Measurements from ENCODE around the gene FMNL1.

Gene FMNL1

DNA sequence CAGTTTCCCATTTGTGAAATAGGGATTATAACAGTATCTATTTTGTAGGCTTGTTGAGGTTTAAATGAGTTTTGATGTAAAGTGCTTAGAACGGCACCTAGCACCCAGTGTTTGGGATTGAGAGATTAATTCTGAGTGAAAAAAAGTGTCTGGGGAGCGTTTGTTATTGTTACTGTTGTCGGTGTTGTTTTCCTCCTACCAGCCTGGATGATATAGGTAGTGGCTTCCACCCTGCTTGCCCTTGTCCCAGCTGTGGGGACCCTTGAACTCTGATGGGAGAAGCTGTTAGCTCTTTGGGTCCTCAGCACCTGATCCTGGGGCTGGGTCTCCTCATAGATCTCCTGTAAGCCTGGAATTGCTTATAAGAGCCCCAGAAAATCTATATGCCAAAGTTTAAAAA is 4.9 kb downstream of the FMNL1 start:
- TF ChIP-seq, protein P1, sequence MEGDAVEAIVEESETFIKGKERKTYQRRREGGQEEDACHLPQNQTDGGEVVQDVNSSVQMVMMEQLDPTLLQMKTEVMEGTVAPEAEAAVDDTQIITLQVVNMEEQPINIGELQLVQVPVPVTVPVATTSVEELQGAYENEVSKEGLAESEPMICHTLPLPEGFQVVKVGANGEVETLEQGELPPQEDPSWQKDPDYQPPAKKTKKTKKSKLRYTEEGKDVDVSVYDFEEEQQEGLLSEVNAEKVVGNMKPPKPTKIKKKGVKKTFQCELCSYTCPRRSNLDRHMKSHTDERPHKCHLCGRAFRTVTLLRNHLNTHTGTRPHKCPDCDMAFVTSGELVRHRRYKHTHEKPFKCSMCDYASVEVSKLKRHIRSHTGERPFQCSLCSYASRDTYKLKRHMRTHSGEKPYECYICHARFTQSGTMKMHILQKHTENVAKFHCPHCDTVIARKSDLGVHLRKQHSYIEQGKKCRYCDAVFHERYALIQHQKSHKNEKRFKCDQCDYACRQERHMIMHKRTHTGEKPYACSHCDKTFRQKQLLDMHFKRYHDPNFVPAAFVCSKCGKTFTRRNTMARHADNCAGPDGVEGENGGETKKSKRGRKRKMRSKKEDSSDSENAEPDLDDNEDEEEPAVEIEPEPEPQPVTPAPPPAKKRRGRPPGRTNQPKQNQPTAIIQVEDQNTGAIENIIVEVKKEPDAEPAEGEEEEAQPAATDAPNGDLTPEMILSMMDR (IDR thresholded peaks at IDR 0.05; ENCODE audit: low read depth, low read length, missing control alignments): no peak
- H3K4me3 ChIP-seq (ENCODE audit: low read depth, low read length): peak overlapping the region; percentile 84
- DNase-seq (ENCODE audit: low read depth): no peak

DNA sequence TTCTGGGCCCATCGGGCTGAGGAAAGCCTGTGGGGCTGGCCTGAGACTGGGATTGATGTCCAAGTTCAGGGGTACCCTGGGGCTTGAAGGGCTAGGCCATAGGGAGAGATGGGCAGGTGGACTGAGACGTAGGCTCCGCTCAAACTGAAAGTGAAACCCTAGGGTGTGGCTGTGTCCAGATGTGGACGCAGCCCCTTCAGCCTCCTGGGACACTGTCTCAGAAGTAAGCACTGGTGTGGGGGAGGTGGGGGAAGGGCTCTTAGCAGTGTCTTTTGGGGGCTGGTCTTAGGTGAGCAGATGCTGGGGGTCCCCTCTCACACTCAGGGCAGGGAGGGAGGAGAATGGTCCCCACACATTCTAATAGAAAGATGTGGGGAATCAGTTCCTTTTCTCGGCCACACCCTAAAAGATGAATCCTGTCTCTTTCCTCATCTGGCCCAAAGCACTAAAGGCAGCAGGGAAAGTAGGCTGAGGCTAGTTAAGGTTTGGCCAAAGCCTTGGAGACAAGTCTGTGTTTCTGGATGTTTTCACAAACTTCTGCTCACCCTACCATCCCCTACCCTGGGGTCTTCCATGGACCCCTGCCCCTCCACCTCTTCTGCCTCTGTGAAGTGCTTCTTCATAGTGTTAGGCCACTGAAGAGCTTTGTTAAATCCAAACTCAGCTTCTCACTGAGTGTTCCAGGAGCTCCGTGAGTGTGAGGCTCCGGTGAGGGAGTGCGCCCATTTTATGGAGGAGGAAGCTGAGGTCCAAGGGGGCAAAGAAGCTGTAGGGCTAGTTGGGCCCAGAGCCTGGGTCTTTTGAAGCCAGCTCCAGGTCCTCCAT is 5.6 kb downstream of the FMNL1 start:
- H3K4me3 ChIP-seq (ENCODE audit: low read depth, low read length): peak overlapping the region; percentile 84
- TF ChIP-seq, protein P1 (IDR thresholded peaks at IDR 0.05; ENCODE audit: low read depth, low read length, missing control alignments): no peak
- peak; percentile 61 for DNase-seq (ENCODE audit: low read depth)

DNA sequence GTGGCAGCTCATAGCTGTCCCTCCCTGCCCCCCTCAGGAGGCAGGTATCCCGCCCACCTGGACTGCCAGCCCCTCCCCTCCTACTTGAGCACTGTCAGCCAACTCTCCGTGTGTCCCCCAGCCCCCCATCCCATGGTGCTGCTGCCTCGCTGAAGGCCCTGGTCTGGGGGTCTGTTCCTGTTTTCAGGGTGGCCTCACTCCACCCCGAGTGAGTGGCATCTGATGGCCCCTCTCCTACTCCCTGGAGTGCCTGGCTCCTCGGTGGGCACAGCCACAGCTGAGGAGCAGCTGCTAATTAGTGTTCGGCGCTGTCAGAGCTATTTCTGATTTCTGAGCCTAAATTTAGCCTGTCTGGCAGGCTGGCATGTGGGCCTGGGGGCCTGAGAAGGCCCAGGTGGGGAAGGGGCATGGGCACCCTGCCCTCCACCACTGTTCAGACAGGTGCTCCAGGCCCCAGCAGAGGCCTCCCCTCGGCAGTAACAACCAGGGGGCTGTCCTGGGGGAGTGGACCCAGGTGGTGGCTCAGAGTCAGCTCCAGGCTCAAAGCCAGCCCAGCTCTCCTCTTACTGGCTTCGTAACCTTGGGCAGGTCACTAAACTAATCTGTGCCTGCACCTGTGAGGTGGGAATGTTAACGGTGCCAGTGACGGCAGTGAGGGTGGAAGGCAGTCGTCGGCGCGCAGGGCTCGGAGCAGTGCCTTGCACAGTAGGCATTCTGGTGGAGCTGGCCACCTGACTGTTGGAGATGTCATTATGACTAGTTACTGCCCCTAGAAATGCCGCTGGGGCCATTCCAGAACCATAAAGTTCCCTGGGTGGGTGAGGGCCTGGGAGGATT is 6.5 kb downstream of the FMNL1 start:
- peak overlapping the region; percentile 29 for H3K4me3 ChIP-seq (ENCODE audit: low read depth, low read length)

DNA sequence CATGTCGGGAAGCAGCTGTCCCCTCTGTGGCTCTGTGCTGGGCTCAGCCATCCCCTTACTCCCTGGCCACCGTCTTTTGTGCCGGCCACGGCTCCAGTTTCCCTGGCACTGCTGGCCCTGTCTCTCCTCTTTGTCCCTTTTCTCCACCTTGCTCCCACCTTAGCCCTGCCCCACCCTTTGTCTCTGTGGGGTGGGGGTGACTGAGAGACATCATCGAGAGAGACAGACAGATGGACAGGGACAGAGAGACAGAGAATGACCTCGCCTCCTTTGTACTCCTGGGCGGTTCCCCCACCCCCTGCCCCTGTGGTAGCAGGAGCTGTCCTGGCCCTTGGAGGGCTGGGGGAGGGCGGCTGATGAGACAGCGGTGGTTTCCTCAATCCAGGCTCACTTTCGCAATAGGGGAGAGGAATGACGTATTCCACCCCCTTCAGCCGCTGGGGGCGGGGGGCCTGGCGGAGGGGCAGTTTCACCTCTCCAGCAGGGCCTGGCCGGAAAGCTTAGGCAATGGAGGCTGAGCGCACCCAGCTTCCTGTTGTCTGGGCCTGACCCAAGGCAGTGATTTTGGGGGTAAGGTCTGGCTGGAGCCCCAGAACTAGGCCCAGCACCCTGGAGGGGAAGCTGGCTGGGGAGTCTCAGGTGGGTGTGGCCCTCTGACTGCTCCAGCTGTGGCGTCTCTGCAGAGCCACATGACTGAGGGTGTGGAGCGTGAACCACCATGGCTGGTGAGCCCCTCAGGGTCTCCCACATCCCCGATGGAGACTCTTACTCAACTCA is 7.3 kb downstream of the FMNL1 start:
- peak overlapping the region; percentile 29 for H3K4me3 ChIP-seq (ENCODE audit: low read depth, low read length)
- DNase-seq (ENCODE audit: low read depth): peak; percentile 73
- TF ChIP-seq, protein P1 (IDR thresholded peaks at IDR 0.05; ENCODE audit: low read depth, low read length, missing control alignments): no peak

More for the DNA sequence above, 6.5 kb downstream of the FMNL1 start:
- DNase-seq (ENCODE audit: low read depth): no peak
- TF ChIP-seq, protein P1 (IDR thresholded peaks at IDR 0.05; ENCODE audit: low read depth, low read length, missing control alignments): no peak

DNA sequence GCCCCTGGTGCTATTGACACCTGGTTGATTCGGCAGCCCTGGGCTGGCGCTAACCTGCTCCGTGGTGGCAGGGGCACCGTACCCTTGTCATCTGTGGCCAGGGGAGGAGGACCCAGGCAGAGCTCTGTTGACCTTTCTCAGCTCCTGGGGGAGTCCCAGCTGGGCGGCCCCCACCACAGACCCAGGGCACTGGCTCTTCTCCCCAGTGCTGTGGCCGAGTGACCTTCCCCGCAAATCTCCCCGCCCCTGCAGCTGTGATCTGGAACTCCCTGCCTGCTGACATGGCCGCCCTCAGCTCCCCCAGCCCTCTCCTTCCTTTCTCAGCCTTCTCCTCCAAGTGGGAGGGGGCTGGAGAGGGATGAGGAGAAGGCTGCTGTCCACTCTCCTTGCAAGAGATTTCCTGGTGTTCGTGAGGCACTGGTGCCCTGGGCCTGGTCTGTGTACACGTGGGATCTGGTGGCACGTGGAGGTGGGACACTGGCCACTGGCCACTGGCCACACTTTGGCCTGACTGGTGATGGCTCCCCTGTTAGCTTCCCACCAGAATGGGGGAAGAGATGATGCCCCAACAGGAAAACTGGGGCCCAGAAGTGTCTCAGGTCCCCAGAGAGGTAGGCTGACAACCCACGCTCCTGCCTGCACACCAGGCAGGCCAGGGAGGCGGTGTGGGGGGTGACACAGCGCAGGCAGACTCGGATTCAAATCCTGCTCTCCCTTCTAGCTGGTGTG is 8.2 kb downstream of the FMNL1 start:
- TF ChIP-seq, protein P1 (IDR thresholded peaks at IDR 0.05; ENCODE audit: low read depth, low read length, missing control alignments): no peak
- no peak overlapping the region for H3K4me3 ChIP-seq (ENCODE audit: low read depth, low read length)
- no peak for DNase-seq (ENCODE audit: low read depth)

DNA sequence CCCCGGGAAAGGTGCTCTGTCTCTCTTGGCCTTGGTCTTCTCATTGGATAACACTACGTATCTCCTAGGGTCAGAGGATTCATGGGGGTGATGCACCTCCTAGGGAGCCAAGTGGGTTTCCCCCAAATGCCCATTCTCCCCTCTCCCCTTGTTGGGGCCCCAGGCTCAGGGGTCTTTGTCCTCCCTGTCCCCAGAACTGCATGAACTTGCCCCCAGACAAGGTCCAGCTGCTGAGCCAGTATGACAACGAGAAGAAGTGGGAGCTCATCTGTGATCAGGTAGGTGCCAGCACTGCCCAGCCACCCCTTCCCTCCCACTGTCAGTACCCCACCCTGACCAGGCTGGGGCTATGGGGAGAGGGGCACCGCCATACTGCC is 8.7 kb downstream of the FMNL1 start:
- H3K4me3 ChIP-seq (ENCODE audit: low read depth, low read length): no peak overlapping the region
- TF ChIP-seq, protein P1 (IDR thresholded peaks at IDR 0.05; ENCODE audit: low read depth, low read length, missing control alignments): no peak
- no peak for DNase-seq (ENCODE audit: low read depth)

All from GM12864 (cell line).